ENCODE results near the gene MUC3A.
"Not testable (repeated sequence)": the region's sequence is repeated elsewhere in the genome, so short reads cannot be mapped to it uniquely, and the experiment has no call there.

GRCh38 chr7:100919335-100919734 is 30.0 kb upstream of the MUC3A start:
- not testable (repeated sequence) for TF ChIP-seq CTCF (conservative IDR thresholded peaks at IDR 0.05; ENCODE audit: low read depth, low read length); EZH2 (IDR thresholded peaks at IDR 0.05; ENCODE audit: borderline replicate concordance, low read depth, low read length, poor library complexity, severe bottlenecking)
